ENCODE measurements around the gene TBL1X. TPM values are rescaled to one million over a fixed set of nuclear protein-coding genes. Genes with fewer than 3 reads are reported as not detected.

TBL1X gene
- total and polyA plus RNA-seq, 12 donors, result 5.0 to 256 (median 28.1) TPM

GRCh38 chrX:9557091-9557490, 92.2 kb downstream of the TBL1X start:
- TF ChIP-seq CTCF (IDR thresholded peaks at IDR 0.05) (no peak), POLR2A (IDR thresholded peaks at IDR 0.05) (no peak)
- Histone ChIP-seq H3K27ac (no peak overlapping the region), H3K36me3 (replicated peaks in 1 of 2) (no peaks in the 10 kb centered on the region), H3K27me3 (no peaks in the 10 kb centered on the region), H3K4me1 (replicated peaks in 1 of 2) (no peaks in the 10 kb centered on the region), H3K4me3 (no peak overlapping the region), H3K9me3 (replicated peaks in 1 of 3) (no peaks in the 10 kb centered on the region)
- no peak for DNase-seq
- intact Hi-C loops (cut with DNase I), result no loop called here
- WGBS, 4 donors, result 65 to 85% (median 82%) methylated on average over 7 to 11 of the region's 11 CpGs

- WGBS, 4 donors, result 79 to 92% (median 83%) methylated on average over 5 of the region's 5 CpGs
- DNase-seq, result no peak
- H3K27ac ChIP-seq, result no peak overlapping the region
- H3K4me3 ChIP-seq, result no peak overlapping the region
- intact Hi-C loops (cut with DNase I), result no loop called here
- no peaks in the 10 kb centered on the region for H3K36me3 ChIP-seq (replicated peaks in 1 of 2)
- TF ChIP-seq POLR2A (IDR thresholded peaks at IDR 0.05) (no peak), CTCF (IDR thresholded peaks at IDR 0.05) (no peak)
- peaks cover 0 to 1% of the 10 kb centered on the region in 2 donors for H3K4me1 ChIP-seq (replicated peaks in 1 of 2)
- H3K9me3 ChIP-seq (replicated peaks in 1 of 3), result no peaks in the 10 kb centered on the region
- no peaks in the 10 kb centered on the region for H3K27me3 ChIP-seq
Observed at GRCh38 chrX:9557521-9557920, 92.7 kb downstream of the TBL1X start.

GRCh38 chrX:9558615-9559014, 93.8 kb downstream of the TBL1X start:
- 67 to 74% (median 72%) methylated on average over 4 of the region's 4 CpGs for WGBS, 4 donors

GRCh38 chrX:9560219-9560618, 95.4 kb downstream of the TBL1X start:
- Histone ChIP-seq H3K4me1 (replicated peaks in 1 of 2) (peaks cover 0 to 4% of the 10 kb centered on the region in 2 donors), H3K27ac (no peak overlapping the region), H3K4me3 (no peak overlapping the region), H3K27me3 (no peaks in the 10 kb centered on the region), H3K36me3 (replicated peaks in 1 of 2) (no peaks in the 10 kb centered on the region), H3K9me3 (replicated peaks in 1 of 3) (no peaks in the 10 kb centered on the region)
- TF ChIP-seq POLR2A (IDR thresholded peaks at IDR 0.05), result no peak
- TF ChIP-seq CTCF (IDR thresholded peaks at IDR 0.05), result no peak
- intact Hi-C loops (cut with DNase I), result no loop called here
- DNase-seq, result no peak
- 83 to 100% (median 88%) methylated on average over 1 to 9 of the region's 9 CpGs for WGBS, 4 donors

More at GRCh38 chrX:9558615-9559014, 93.8 kb downstream of the TBL1X start:
- H3K27me3 ChIP-seq, result no peaks in the 10 kb centered on the region
- H3K36me3 ChIP-seq (replicated peaks in 1 of 2), result no peaks in the 10 kb centered on the region
- no peak for TF ChIP-seq CTCF (IDR thresholded peaks at IDR 0.05)
- TF ChIP-seq POLR2A (IDR thresholded peaks at IDR 0.05), result no peak
- DNase-seq, result no peak
- H3K9me3 ChIP-seq (replicated peaks in 1 of 3), result no peaks in the 10 kb centered on the region
- H3K27ac ChIP-seq, result no peak overlapping the region
- H3K4me1 ChIP-seq (replicated peaks in 1 of 2), result peaks cover 0 to 4% of the 10 kb centered on the region in 2 donors
- H3K4me3 ChIP-seq, result no peak overlapping the region
- intact Hi-C loops (cut with DNase I), result no loop called here

Measured in adrenal gland (tissue), 12 donors.